ENCODE measurements around the gene GGPS1.

The GGPS1 gene

GRCh38 chr1:235287208-235287882 is 41.0 kb upstream of the GGPS1 start:
- no peak for DNase-seq (ENCODE audit: low read depth in 2 of 2)
- no peak overlapping the region for H3K4me3 ChIP-seq (replicated peaks in 1 of 2; ENCODE audit: low read depth in 2 of 2, low read length in 2 of 2)
- no peak for TF ChIP-seq CTCF (IDR thresholded peaks at IDR 0.05; ENCODE audit: low read depth, low read length)

- no peak overlapping the region for H3K4me3 ChIP-seq (replicated peaks in 1 of 2; ENCODE audit: low read depth in 2 of 2, low read length in 2 of 2)
- no peak for TF ChIP-seq CTCF (IDR thresholded peaks at IDR 0.05; ENCODE audit: low read depth, low read length)
- DNase-seq (ENCODE audit: low read depth in 2 of 2): no peak
Observed at GRCh38 chr1:235289859-235290739, 38.3 kb upstream of the GGPS1 start.

DNA sequence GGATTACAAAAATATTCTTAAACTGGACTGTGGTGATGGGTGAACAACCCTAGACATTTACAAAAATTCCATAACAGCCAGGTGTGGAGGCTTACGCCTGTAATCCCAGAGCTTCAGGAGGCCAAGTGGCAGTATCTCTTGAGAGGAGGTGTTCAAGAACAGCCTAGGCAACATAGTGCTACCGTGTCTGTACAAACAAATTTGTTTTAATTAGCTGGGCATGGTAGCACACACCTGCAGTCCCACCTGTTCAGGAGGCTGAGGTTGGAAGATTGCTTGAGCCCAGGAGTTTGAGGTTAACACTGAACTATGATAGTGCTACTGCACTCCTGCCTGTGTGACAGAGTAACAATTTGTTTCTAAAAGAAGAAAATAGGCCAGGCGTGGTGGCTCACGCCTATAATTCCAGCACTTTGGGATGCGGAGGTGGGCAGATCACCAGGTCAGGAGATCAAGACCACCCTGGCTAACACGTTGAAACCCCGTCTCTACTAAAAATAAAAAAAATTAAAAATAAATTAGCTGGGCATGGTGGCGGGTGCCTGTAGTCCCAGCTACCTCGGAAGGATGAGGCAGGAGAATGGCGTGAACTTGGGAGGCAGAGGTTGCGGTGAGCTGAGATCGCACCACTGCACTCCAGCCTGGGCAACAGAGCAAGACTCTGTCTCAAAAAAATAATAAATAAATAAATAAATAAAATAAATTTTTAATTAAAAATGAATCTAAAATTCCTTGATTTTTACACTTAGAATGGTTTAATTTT is 37.4 kb upstream of the GGPS1 start:
- no peak for DNase-seq (ENCODE audit: low read depth in 2 of 2)
- no peak for TF ChIP-seq CTCF (IDR thresholded peaks at IDR 0.05; ENCODE audit: low read depth, low read length)
- H3K4me3 ChIP-seq (replicated peaks in 1 of 2; ENCODE audit: low read depth in 2 of 2, low read length in 2 of 2): no peak overlapping the region

- no peak for TF ChIP-seq CTCF (IDR thresholded peaks at IDR 0.05; ENCODE audit: low read depth, low read length)
- H3K4me3 ChIP-seq (replicated peaks in 1 of 2; ENCODE audit: low read depth in 2 of 2, low read length in 2 of 2): no peak overlapping the region
- DNase-seq (ENCODE audit: low read depth in 2 of 2): no peak
Observed at GRCh38 chr1:235291599-235292091, 36.7 kb upstream of the GGPS1 start.

DNA sequence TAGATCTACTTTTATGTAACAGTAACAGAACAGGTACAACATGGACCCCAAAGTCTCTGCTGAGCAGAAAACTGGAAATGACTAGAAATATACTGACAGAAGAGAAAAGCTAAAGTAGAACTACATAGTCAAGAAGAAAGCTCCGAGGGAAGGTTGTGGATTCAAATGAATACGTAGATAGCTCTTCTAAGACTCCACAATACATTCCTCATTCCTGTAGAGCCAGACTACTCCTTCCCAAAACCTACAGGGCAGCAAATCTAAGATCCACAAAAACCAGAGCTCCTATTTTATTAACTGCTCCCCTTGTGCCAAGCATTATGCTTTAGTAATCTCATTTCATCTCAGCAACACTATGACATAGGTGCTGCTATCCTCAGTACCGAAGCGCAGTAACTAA is 35.6 kb upstream of the GGPS1 start:
- no peak for TF ChIP-seq CTCF (IDR thresholded peaks at IDR 0.05; ENCODE audit: low read depth, low read length)
- DNase-seq (ENCODE audit: low read depth in 2 of 2): no peak
- H3K4me3 ChIP-seq (replicated peaks in 1 of 2; ENCODE audit: low read depth in 2 of 2, low read length in 2 of 2): no peak overlapping the region

DNA sequence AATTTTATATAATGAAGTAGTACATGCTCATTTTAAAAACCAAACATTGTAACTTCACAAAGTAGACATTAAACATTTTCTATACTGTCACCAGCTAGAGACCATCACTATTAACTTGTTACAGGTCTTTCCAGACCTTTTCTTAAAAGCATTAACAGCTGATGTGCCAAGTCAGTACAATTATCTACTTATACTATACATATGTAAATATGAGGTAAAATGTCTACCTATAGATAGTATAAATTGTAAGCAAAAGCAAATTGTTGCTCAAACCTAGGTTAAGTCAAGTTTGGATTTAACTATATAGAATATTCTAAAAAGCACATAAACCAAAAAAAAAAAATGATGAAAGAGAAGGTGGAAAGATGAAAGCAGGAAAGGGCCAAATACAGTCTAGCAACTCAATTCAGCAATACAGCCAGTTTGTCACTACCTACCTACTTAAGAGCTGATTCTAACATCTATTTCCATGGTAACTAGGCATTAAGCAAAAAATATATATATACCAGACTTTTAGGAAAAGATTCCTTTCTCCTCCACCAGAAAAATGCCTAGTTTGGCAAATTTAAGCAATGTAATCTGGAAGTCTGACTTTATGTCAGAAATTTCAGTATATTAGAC is 34.9 kb upstream of the GGPS1 start:
- no peak for DNase-seq (ENCODE audit: low read depth in 2 of 2)
- no peak overlapping the region for H3K4me3 ChIP-seq (replicated peaks in 1 of 2; ENCODE audit: low read depth in 2 of 2, low read length in 2 of 2)
- no peak for TF ChIP-seq CTCF (IDR thresholded peaks at IDR 0.05; ENCODE audit: low read depth, low read length)

All from cardiac fibroblast (primary cell).